ENCODE measurements around the gene PIK3R3. TPM values are rescaled to one million over a fixed set of nuclear protein-coding genes. Genes with fewer than 3 reads are reported as not detected.

PIK3R3 gene
- total RNA-seq, 3 donors from 2014 or later: 17.9 to 80.3 (median 46.8) TPM

- intact Hi-C loops (cut with DNase I; ENCODE audit: low total_unique reads): no loop called here
- H3K9me3 ChIP-seq: no peaks in the 10 kb centered on the region
- H3K27ac ChIP-seq: no peak overlapping the region
- no peaks in the 10 kb centered on the region for H3K36me3 ChIP-seq
- no peak for TF ChIP-seq POLR2A (IDR thresholded peaks at IDR 0.05)
- TF ChIP-seq, protein P1, sequence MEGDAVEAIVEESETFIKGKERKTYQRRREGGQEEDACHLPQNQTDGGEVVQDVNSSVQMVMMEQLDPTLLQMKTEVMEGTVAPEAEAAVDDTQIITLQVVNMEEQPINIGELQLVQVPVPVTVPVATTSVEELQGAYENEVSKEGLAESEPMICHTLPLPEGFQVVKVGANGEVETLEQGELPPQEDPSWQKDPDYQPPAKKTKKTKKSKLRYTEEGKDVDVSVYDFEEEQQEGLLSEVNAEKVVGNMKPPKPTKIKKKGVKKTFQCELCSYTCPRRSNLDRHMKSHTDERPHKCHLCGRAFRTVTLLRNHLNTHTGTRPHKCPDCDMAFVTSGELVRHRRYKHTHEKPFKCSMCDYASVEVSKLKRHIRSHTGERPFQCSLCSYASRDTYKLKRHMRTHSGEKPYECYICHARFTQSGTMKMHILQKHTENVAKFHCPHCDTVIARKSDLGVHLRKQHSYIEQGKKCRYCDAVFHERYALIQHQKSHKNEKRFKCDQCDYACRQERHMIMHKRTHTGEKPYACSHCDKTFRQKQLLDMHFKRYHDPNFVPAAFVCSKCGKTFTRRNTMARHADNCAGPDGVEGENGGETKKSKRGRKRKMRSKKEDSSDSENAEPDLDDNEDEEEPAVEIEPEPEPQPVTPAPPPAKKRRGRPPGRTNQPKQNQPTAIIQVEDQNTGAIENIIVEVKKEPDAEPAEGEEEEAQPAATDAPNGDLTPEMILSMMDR (IDR thresholded peaks at IDR 0.05): no peak
- no peak for TF ChIP-seq POLR2AphosphoS5 (IDR thresholded peaks at IDR 0.05)
- no peak for DNase-seq (ENCODE audit: low spot score in 2 of 2)
- no peaks in the 10 kb centered on the region for H3K4me1 ChIP-seq
- no peaks in the 10 kb centered on the region for H3K27me3 ChIP-seq
- H3K4me3 ChIP-seq: no peak overlapping the region
Observed at GRCh38 chr1:46077644-46078043, 54.8 kb downstream of the PIK3R3 start.

GRCh38 chr1:46076343-46076742 lies 56.1 kb downstream of the PIK3R3 start:
- intact Hi-C loops (cut with DNase I; ENCODE audit: low total_unique reads): no loop called here
- no peak overlapping the region for H3K4me3 ChIP-seq
- no peak for TF ChIP-seq POLR2AphosphoS5 (IDR thresholded peaks at IDR 0.05)
- TF ChIP-seq, protein P1 (IDR thresholded peaks at IDR 0.05): no peak
- no peak for TF ChIP-seq POLR2A (IDR thresholded peaks at IDR 0.05)
- H3K27ac ChIP-seq: no peak overlapping the region
- no peaks in the 10 kb centered on the region for H3K4me1 ChIP-seq
- H3K36me3 ChIP-seq: no peaks in the 10 kb centered on the region
- no peaks in the 10 kb centered on the region for H3K9me3 ChIP-seq
- DNase-seq (ENCODE audit: low spot score in 2 of 2): no peak
- H3K27me3 ChIP-seq: no peaks in the 10 kb centered on the region

DNA sequence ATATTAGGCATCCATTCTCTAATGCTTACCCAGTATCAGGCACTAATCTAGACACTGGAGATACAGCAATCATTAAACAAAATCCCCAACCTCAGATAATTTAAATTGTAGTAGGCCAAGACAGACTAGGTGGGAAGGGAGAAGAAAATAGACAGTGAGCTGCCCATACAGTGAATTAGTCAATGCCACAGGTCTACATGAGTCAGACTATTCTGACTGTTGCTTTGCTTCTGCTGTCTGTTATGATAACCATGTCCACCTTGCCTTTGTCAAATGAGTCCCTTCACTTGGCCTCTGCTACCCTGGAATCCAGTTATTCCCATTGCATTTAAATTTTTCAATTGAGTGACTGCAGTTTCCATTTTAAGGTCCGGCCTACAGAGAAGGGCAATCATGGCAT lies 59.5 kb downstream of the PIK3R3 start:
- no peaks in the 10 kb centered on the region for H3K27me3 ChIP-seq
- no peaks in the 10 kb centered on the region for H3K4me1 ChIP-seq
- intact Hi-C loops (cut with DNase I; ENCODE audit: low total_unique reads): no loop called here
- DNase-seq (ENCODE audit: low spot score in 2 of 2): no peak
- H3K36me3 ChIP-seq: no peaks in the 10 kb centered on the region
- no peak overlapping the region for H3K27ac ChIP-seq
- H3K4me3 ChIP-seq: no peak overlapping the region
- TF ChIP-seq POLR2A (IDR thresholded peaks at IDR 0.05): no peak
- TF ChIP-seq POLR2AphosphoS5 (IDR thresholded peaks at IDR 0.05): no peak
- TF ChIP-seq, protein P1 (IDR thresholded peaks at IDR 0.05): no peak
- H3K9me3 ChIP-seq: no peaks in the 10 kb centered on the region

DNA sequence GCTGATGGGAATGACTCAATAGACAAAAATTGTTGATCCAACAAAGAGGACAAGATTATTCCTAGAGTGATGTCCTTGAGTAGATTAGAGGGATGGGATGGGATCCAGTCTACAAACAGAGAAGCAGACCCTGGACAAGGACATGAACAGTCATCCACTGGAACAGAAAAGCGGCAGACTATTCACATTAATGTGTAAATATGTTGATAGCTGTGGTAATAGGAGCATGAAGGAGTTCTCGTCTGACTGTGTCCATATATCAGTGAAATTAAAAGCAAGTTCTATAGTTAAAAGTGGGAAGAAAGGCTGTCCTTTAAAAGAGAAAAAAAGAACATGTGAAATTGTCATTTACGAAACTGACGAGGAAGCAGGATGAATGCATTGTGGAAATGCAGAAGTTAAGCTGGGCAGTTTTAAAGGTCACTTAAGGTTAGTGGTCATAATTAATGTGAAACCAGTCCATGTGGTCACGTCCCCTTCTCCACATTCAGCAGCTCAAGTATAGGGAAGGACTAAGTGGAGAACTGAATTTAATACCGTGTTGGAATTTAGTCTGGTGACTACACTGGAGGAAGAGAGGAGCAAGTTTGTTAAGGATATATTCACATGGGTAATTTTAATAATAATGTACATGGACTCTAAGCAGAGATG lies 62.1 kb downstream of the PIK3R3 start:
- no peak overlapping the region for H3K4me3 ChIP-seq
- DNase-seq (ENCODE audit: low spot score in 2 of 2): no peak
- H3K9me3 ChIP-seq: no peaks in the 10 kb centered on the region
- H3K27me3 ChIP-seq: no peaks in the 10 kb centered on the region
- intact Hi-C loops (cut with DNase I; ENCODE audit: low total_unique reads): no loop called here
- H3K36me3 ChIP-seq: no peaks in the 10 kb centered on the region
- no peak overlapping the region for H3K27ac ChIP-seq
- no peaks in the 10 kb centered on the region for H3K4me1 ChIP-seq
- no peak for TF ChIP-seq POLR2AphosphoS5 (IDR thresholded peaks at IDR 0.05)
- no peak for TF ChIP-seq POLR2A (IDR thresholded peaks at IDR 0.05)
- TF ChIP-seq, protein P1 (IDR thresholded peaks at IDR 0.05): no peak

DNA sequence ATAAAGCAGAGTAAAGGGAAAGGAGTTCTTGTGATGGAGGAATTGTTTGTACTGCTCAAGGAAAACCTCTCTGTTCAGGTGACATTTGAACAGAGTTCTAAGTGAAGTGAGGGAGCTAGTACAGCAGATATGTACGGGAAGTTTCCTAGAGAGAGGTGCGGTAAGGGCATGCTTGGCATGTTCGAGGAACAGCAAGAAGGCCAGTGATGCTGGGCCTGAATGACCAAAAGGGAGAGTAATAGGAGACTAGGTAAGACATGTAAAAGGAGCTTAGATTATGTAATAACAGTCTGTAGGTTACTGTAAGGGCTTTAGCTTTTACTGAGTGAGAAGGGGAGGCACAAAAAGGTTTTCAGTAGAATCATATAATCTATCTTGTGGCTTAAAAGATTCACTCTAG lies 63.9 kb downstream of the PIK3R3 start:
- DNase-seq (ENCODE audit: low spot score in 2 of 2): no peak
- H3K9me3 ChIP-seq: no peaks in the 10 kb centered on the region
- H3K27ac ChIP-seq: no peak overlapping the region
- TF ChIP-seq POLR2A (IDR thresholded peaks at IDR 0.05) (no peak), POLR2AphosphoS5 (IDR thresholded peaks at IDR 0.05) (no peak)
- TF ChIP-seq, protein P1 (IDR thresholded peaks at IDR 0.05): no peak
- intact Hi-C loops (cut with DNase I; ENCODE audit: low total_unique reads): no loop called here
- no peak overlapping the region for H3K4me3 ChIP-seq
- H3K36me3 ChIP-seq: no peaks in the 10 kb centered on the region
- no peaks in the 10 kb centered on the region for H3K4me1 ChIP-seq
- no peaks in the 10 kb centered on the region for H3K27me3 ChIP-seq
